OCI-LY3 (cell line): ENCODE results near the gene RNFT1.

Experiments used
- CTCF ChIP-seq: fragments of 200-600, 300-600 bp; sonication (generic); IDR thresholded peaks from 2 replicates; pipeline ENCODE4 v1.5.1; 2014; ENCODE audit warnings: antibody characterized with exemption, low read length, low read depth
- EZH2phosphoT487 ChIP-seq: fragments of 200-600 bp; shearing (Covaris generic); IDR thresholded peaks from 2 replicates; pipeline ENCODE4 v1.6.1; 2018; ENCODE audit warnings: antibody characterized with exemption, mixed run types, low read depth

GRCh38 chr17:59950049-59950448 is 14.5 kb downstream of the RNFT1 start:
- TF ChIP-seq CTCF, result no peak
- no peak for TF ChIP-seq EZH2phosphoT487
